ENCODE data around the gene GLDN. TPM values are rescaled to one million over a fixed set of nuclear protein-coding genes. Genes with fewer than 3 reads are reported as not detected.

The GLDN gene
- total and polyA plus RNA-seq, 2 experiments from 2014 or later: 0.32 to 1.2 TPM

- Histone ChIP-seq H3F3A (replicated peaks; ENCODE audit: low read depth) (no peaks in the 10 kb centered on the region), H3K4me1 (ENCODE audit: insufficient read depth) (no peaks in the 10 kb centered on the region; the same call in 1 of the 2 replicates), H3K27me3 (ENCODE audit: insufficient read depth) (no peaks in the 10 kb centered on the region), H3K4me2 (no peak overlapping the region), H2AFZ (no peak overlapping the region), H3K9me2 (ENCODE audit: insufficient read depth) (no peaks in the 10 kb centered on the region; the same call in 1 of the 2 replicates), H4K20me1 (replicated peaks; ENCODE audit: insufficient read depth) (no peaks in the 10 kb centered on the region), H3K36me3 (ENCODE audit: insufficient read depth) (no peaks in the 10 kb centered on the region), H3K79me2 (replicated peaks; ENCODE audit: insufficient read depth) (no peaks in the 10 kb centered on the region), H3K27ac (ENCODE audit: low read depth) (no peak overlapping the region), H3K4me3 (no peak overlapping the region)
- TF ChIP-seq JUNB (IDR thresholded peaks at IDR 0.05; ENCODE audit: unreplicated experiment): no peak
- TF ChIP-seq POLR2AphosphoS5 (IDR thresholded peaks at IDR 0.05; ENCODE audit: low read depth): no peak
- no peak for TF ChIP-seq REST (IDR thresholded peaks at IDR 0.05; ENCODE audit: unreplicated experiment)
- no peak for TF ChIP-seq ZNF462 (CRISPR knock-in tag; IDR thresholded peaks at IDR 0.05)
- no peak overlapping the region for H3K4me3 Mint-ChIP-seq
- no peak for DNase-seq (ENCODE audit: low spot score)
- H3K27me3 Mint-ChIP-seq (ENCODE audit: insufficient read depth, low read depth, poor library complexity): peaks cover 1% of the 10 kb centered on the region
- no peaks in the 10 kb centered on the region for H3K9me3 Mint-ChIP-seq
- H3K4me1 Mint-ChIP-seq: peaks cover 4% of the 10 kb centered on the region; the same call in 1 of the 3 replicates
- no peak overlapping the region for H3K27ac Mint-ChIP-seq
- H3K36me3 Mint-ChIP-seq (ENCODE audit: low read depth): no peaks in the 10 kb centered on the region
- no peak for ATAC-seq
These were observed 9.3 kb downstream of the GLDN start for GRCh38 chr15:51350723-51351122.

Measured in GM23338 (cell line).